ENCODE results near the gene GOLGA6L26. TPM values are rescaled to one million over a fixed set of nuclear protein-coding genes. Genes with fewer than 3 reads are reported as not detected.
"Not testable (repeated sequence)": the region's sequence is repeated elsewhere in the genome, so short reads cannot be mapped to it uniquely, and the experiment has no call there.

The GOLGA6L26 gene
- not detected in 2 replicates for total RNA-seq

- not testable (repeated sequence) for H3K36me3 ChIP-seq (ENCODE audit: control insufficient read depth, insufficient read depth, low read length); H3K27me3 ChIP-seq (ENCODE audit: control insufficient read depth, insufficient read depth, low read length); H3K4me3 ChIP-seq (ENCODE audit: low read depth, low read length); DNase-seq (ENCODE audit: low read depth)
These were observed at the start of gene GOLGA6L26 for GRCh38 chr15:23334096-23334495. Gene GOLGA6L26 (minus strand): TSS chr15:23334196. CDS start chr15:23334135, 61 bp downstream.

- H3K36me3 ChIP-seq (ENCODE audit: control insufficient read depth, insufficient read depth, low read length); H3K4me3 ChIP-seq (ENCODE audit: low read depth, low read length); H3K27me3 ChIP-seq (ENCODE audit: control insufficient read depth, insufficient read depth, low read length); DNase-seq (ENCODE audit: low read depth): not testable (repeated sequence)
These were observed 47.2 kb upstream of the GOLGA6L26 start for GRCh38 chr15:23381192-23381591.

- H3K4me3 ChIP-seq (ENCODE audit: low read depth, low read length); H3K27me3 ChIP-seq (ENCODE audit: control insufficient read depth, insufficient read depth, low read length); DNase-seq (ENCODE audit: low read depth); H3K36me3 ChIP-seq (ENCODE audit: control insufficient read depth, insufficient read depth, low read length): not testable (repeated sequence)
These were observed 46.7 kb upstream of the GOLGA6L26 start for GRCh38 chr15:23380700-23381099.

- not testable (repeated sequence) for DNase-seq (ENCODE audit: low read depth); H3K27me3 ChIP-seq (ENCODE audit: control insufficient read depth, insufficient read depth, low read length); H3K36me3 ChIP-seq (ENCODE audit: control insufficient read depth, insufficient read depth, low read length); H3K4me3 ChIP-seq (ENCODE audit: low read depth, low read length)
These were observed 45.0 kb upstream of the GOLGA6L26 start for GRCh38 chr15:23378946-23379345.

- H3K27me3 ChIP-seq (ENCODE audit: control insufficient read depth, insufficient read depth, low read length); H3K4me3 ChIP-seq (ENCODE audit: low read depth, low read length); DNase-seq (ENCODE audit: low read depth); H3K36me3 ChIP-seq (ENCODE audit: control insufficient read depth, insufficient read depth, low read length): not testable (repeated sequence)
These were observed 40.2 kb upstream of the GOLGA6L26 start for GRCh38 chr15:23374226-23374625.

GRCh38 chr15:23372891-23373600 is 39.0 kb upstream of the GOLGA6L26 start:
- DNase-seq (ENCODE audit: low read depth); H3K27me3 ChIP-seq (ENCODE audit: control insufficient read depth, insufficient read depth, low read length); H3K36me3 ChIP-seq (ENCODE audit: control insufficient read depth, insufficient read depth, low read length); H3K4me3 ChIP-seq (ENCODE audit: low read depth, low read length): not testable (repeated sequence)

GRCh38 chr15:23372284-23372683 is 38.3 kb upstream of the GOLGA6L26 start:
- Histone ChIP-seq H3K4me3 (ENCODE audit: low read depth, low read length) (no peak overlapping the region), H3K27me3 (ENCODE audit: control insufficient read depth, insufficient read depth, low read length) (no peaks in the 10 kb centered on the region), H3K36me3 (ENCODE audit: control insufficient read depth, insufficient read depth, low read length) (no peaks in the 10 kb centered on the region)
- no peak for TF ChIP-seq CTCF (IDR thresholded peaks at IDR 0.05; ENCODE audit: insufficient read depth, low read length, poor library complexity, severe bottlenecking)
- no peak for DNase-seq (ENCODE audit: low read depth)

GRCh38 chr15:23371868-23372267 is 37.9 kb upstream of the GOLGA6L26 start:
- not testable (repeated sequence) for H3K27me3 ChIP-seq (ENCODE audit: control insufficient read depth, insufficient read depth, low read length); H3K36me3 ChIP-seq (ENCODE audit: control insufficient read depth, insufficient read depth, low read length); DNase-seq (ENCODE audit: low read depth); H3K4me3 ChIP-seq (ENCODE audit: low read depth, low read length)

- DNase-seq (ENCODE audit: low read depth); H3K27me3 ChIP-seq (ENCODE audit: control insufficient read depth, insufficient read depth, low read length): not testable (repeated sequence)
These were observed 37.1 kb upstream of the GOLGA6L26 start for GRCh38 chr15:23371134-23371533.

GRCh38 chr15:23370578-23370977 is 36.6 kb upstream of the GOLGA6L26 start:
- H3K27me3 ChIP-seq (ENCODE audit: control insufficient read depth, insufficient read depth, low read length) = no peaks in the 10 kb centered on the region
- no peaks in the 10 kb centered on the region for H3K36me3 ChIP-seq (ENCODE audit: control insufficient read depth, insufficient read depth, low read length)
- H3K4me3 ChIP-seq (ENCODE audit: low read depth, low read length) = no peak overlapping the region
- TF ChIP-seq CTCF (IDR thresholded peaks at IDR 0.05; ENCODE audit: insufficient read depth, low read length, poor library complexity, severe bottlenecking) = no peak
- no peak for DNase-seq (ENCODE audit: low read depth)

More at GRCh38 chr15:23371134-23371533, 37.1 kb upstream of the GOLGA6L26 start:
- not testable (repeated sequence) for H3K4me3 ChIP-seq (ENCODE audit: low read depth, low read length); H3K36me3 ChIP-seq (ENCODE audit: control insufficient read depth, insufficient read depth, low read length)

- H3K27me3 ChIP-seq (ENCODE audit: control insufficient read depth, insufficient read depth, low read length); DNase-seq (ENCODE audit: low read depth); H3K4me3 ChIP-seq (ENCODE audit: low read depth, low read length); H3K36me3 ChIP-seq (ENCODE audit: control insufficient read depth, insufficient read depth, low read length): not testable (repeated sequence)
These were observed 30.3 kb upstream of the GOLGA6L26 start for GRCh38 chr15:23364261-23364660.

- not testable (repeated sequence) for H3K4me3 ChIP-seq (ENCODE audit: low read depth, low read length); H3K27me3 ChIP-seq (ENCODE audit: control insufficient read depth, insufficient read depth, low read length); H3K36me3 ChIP-seq (ENCODE audit: control insufficient read depth, insufficient read depth, low read length); DNase-seq (ENCODE audit: low read depth)
These were observed 28.6 kb upstream of the GOLGA6L26 start for GRCh38 chr15:23362622-23363021.

- H3K36me3 ChIP-seq (ENCODE audit: control insufficient read depth, insufficient read depth, low read length); H3K27me3 ChIP-seq (ENCODE audit: control insufficient read depth, insufficient read depth, low read length); H3K4me3 ChIP-seq (ENCODE audit: low read depth, low read length); DNase-seq (ENCODE audit: low read depth): not testable (repeated sequence)
These were observed 20.5 kb upstream of the GOLGA6L26 start, which contains the start of gene GOLGA8S for GRCh38 chr15:23354448-23354847. Gene GOLGA8S (plus strand): TSS chr15:23354748. CDS start chr15:23354810, 62 bp downstream.
